ENCODE results near the gene NIPSNAP3A.

Gene NIPSNAP3A

GRCh38 chr9:104774831-104775573, 27.5 kb downstream of the NIPSNAP3A start:
- no peak for DNase-seq

GRCh38 chr9:104775574-104775936, 28.1 kb downstream of the NIPSNAP3A start:
- no peak for DNase-seq

GRCh38 chr9:104775976-104776375, 28.5 kb downstream of the NIPSNAP3A start:
- no peak for DNase-seq

- DNase-seq = no peak
These were observed 29.3 kb downstream of the NIPSNAP3A start for GRCh38 chr9:104776797-104777196.

GRCh38 chr9:104778802-104779201, 31.3 kb downstream of the NIPSNAP3A start:
- DNase-seq = no peak

- no peak for DNase-seq
These were observed 31.9 kb downstream of the NIPSNAP3A start for GRCh38 chr9:104779334-104779733.

- no peak for DNase-seq
These were observed 32.6 kb downstream of the NIPSNAP3A start for GRCh38 chr9:104779946-104780535.

- DNase-seq = no peak
These were observed 33.4 kb downstream of the NIPSNAP3A start for GRCh38 chr9:104780796-104781395.

- no peak for DNase-seq
These were observed 36.1 kb downstream of the NIPSNAP3A start for GRCh38 chr9:104783588-104783987.

GRCh38 chr9:104784098-104784497, 36.6 kb downstream of the NIPSNAP3A start:
- DNase-seq = no peak

- no peak for DNase-seq
These were observed 38.8 kb downstream of the NIPSNAP3A start for GRCh38 chr9:104786293-104786692.

GRCh38 chr9:104787306-104788015, 40.0 kb downstream of the NIPSNAP3A start:
- DNase-seq = no peak

- no peak for DNase-seq
These were observed 40.8 kb downstream of the NIPSNAP3A start for GRCh38 chr9:104788251-104788650.

GRCh38 chr9:104794070-104794469, 46.6 kb downstream of the NIPSNAP3A start:
- DNase-seq = no peak

- DNase-seq = no peak
These were observed 47.6 kb downstream of the NIPSNAP3A start for GRCh38 chr9:104795082-104795481.

GRCh38 chr9:104795857-104796256, 48.4 kb downstream of the NIPSNAP3A start:
- no peak for DNase-seq

GRCh38 chr9:104798209-104798995, 50.9 kb downstream of the NIPSNAP3A start:
- no peak for DNase-seq

GRCh38 chr9:104800068-104800785, 52.7 kb downstream of the NIPSNAP3A start:
- DNase-seq = no peak

- no peak for DNase-seq
These were observed 54.6 kb downstream of the NIPSNAP3A start for GRCh38 chr9:104802110-104802509.

- no peak for DNase-seq
These were observed 55.4 kb downstream of the NIPSNAP3A start for GRCh38 chr9:104802906-104803305.

GRCh38 chr9:104805441-104805840, 58.0 kb downstream of the NIPSNAP3A start:
- no peak for DNase-seq

GRCh38 chr9:104808035-104808614, 60.6 kb downstream of the NIPSNAP3A start:
- no peak for DNase-seq
